GM12874 (cell line): ENCODE results near the gene STK10.
A peak's percentile ranks its signal among the peaks of the same experiment; 100 is the strongest.

ENCODE experiments used
- CTCF ChIP-seq: IDR thresholded peaks from 2 replicates; pipeline ENCODE4 v1.5.1; 2011; ENCODE audit warnings: low read depth, mild to moderate bottlenecking, control low read depth, low read length, moderate library complexity; ENCODE audit not compliant: insufficient read depth

Gene STK10

GRCh38 chr5:172004824-172005237, 183.2 kb downstream of the STK10 start:
- TF ChIP-seq CTCF = no peak

GRCh38 chr5:172003746-172004145, 184.3 kb downstream of the STK10 start:
- no peak for TF ChIP-seq CTCF

GRCh38 chr5:172002840-172003512, 185.0 kb downstream of the STK10 start:
- no peak for TF ChIP-seq CTCF

- peak; percentile 49; the same call in 1 of the 2 replicates for TF ChIP-seq CTCF
These were observed 185.7 kb downstream of the STK10 start for GRCh38 chr5:172002310-172002709.

GRCh38 chr5:171999877-172000276, 188.1 kb downstream of the STK10 start:
- no peak for TF ChIP-seq CTCF

GRCh38 chr5:171999100-171999499, 188.9 kb downstream of the STK10 start:
- TF ChIP-seq CTCF = no peak

- no peak for TF ChIP-seq CTCF
These were observed 191.0 kb downstream of the STK10 start for GRCh38 chr5:171997011-171997410.
